ENCODE data around the gene SCAPER. TPM values are rescaled to one million over a fixed set of nuclear protein-coding genes. Genes with fewer than 3 reads are reported as not detected.

The SCAPER gene
- total and polyA plus RNA-seq, 4 donors = 3.3 to 18.0 (median 9.9) TPM

DNA sequence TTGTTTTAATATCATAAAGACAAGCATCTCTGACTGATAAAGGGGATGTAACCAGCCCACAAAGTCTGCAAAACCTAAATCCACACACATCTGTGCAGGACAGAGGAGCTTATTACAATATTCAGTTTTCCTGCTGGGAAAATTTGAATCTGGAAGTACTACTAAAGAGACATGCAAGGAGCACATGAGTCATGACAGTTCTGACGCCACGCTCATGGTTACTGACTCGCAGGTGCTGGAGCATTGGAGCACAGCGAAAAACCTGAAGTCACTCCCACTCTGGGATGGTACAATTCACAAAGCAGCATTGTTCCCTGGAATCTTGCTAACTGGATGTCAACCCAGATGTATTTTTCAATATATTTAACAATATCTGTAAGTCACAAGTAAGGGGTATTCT lies 576.2 kb downstream of the SCAPER start:
- no peak overlapping the region for H3K27ac ChIP-seq (ENCODE audit: low read depth in 1 of 2, low read length in 2 of 2)
- H3K4me3 ChIP-seq (ENCODE audit: low read depth in 1 of 3, low read length in 3 of 3) = no peak overlapping the region
- peaks cover 0 to 5% (median 2%) of the 10 kb centered on the region in 4 donors for H3K4me1 ChIP-seq (ENCODE audit: control insufficient read depth in 4 of 4, insufficient read depth in 4 of 4, low read length in 3 of 4)
- H3K9ac ChIP-seq (ENCODE audit: low read depth in 1 of 2, low read length in 2 of 2) = no peak overlapping the region
- WGBS = 95% methylated on average over 4 of the region's 4 CpGs
- no peaks in the 10 kb centered on the region for H3K36me3 ChIP-seq (ENCODE audit: control insufficient read depth in 4 of 4, insufficient read depth in 3 of 4, low read depth in 1 of 4, low read length in 3 of 4)
- no peak for TF ChIP-seq HNF4A (conservative IDR thresholded peaks at IDR 0.05)
- TF ChIP-seq, protein P1, sequence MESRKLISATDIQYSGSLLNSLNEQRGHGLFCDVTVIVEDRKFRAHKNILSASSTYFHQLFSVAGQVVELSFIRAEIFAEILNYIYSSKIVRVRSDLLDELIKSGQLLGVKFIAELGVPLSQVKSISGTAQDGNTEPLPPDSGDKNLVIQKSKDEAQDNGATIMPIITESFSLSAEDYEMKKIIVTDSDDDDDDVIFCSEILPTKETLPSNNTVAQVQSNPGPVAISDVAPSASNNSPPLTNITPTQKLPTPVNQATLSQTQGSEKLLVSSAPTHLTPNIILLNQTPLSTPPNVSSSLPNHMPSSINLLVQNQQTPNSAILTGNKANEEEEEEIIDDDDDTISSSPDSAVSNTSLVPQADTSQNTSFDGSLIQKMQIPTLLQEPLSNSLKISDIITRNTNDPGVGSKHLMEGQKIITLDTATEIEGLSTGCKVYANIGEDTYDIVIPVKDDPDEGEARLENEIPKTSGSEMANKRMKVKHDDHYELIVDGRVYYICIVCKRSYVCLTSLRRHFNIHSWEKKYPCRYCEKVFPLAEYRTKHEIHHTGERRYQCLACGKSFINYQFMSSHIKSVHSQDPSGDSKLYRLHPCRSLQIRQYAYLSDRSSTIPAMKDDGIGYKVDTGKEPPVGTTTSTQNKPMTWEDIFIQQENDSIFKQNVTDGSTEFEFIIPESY (IDR thresholded peaks at IDR 0.05) = no peak
- no peak for TF ChIP-seq GABPA (IDR thresholded peaks at IDR 0.05 in 1 of 2, conservative IDR thresholded peaks at IDR 0.05 in 1 of 2)
- TF ChIP-seq RXRA (IDR thresholded peaks at IDR 0.05) = no peak
- TF ChIP-seq TAF1 (conservative IDR thresholded peaks at IDR 0.05) = no peak
- TF ChIP-seq FOXA1 (IDR thresholded peaks at IDR 0.05) = no peak
- no peak for TF ChIP-seq YY1 (IDR thresholded peaks at IDR 0.05)
- TF ChIP-seq, protein P2, sequence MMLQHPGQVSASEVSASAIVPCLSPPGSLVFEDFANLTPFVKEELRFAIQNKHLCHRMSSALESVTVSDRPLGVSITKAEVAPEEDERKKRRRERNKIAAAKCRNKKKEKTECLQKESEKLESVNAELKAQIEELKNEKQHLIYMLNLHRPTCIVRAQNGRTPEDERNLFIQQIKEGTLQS (IDR thresholded peaks at IDR 0.05) = no peak
- TF ChIP-seq, protein P3, sequence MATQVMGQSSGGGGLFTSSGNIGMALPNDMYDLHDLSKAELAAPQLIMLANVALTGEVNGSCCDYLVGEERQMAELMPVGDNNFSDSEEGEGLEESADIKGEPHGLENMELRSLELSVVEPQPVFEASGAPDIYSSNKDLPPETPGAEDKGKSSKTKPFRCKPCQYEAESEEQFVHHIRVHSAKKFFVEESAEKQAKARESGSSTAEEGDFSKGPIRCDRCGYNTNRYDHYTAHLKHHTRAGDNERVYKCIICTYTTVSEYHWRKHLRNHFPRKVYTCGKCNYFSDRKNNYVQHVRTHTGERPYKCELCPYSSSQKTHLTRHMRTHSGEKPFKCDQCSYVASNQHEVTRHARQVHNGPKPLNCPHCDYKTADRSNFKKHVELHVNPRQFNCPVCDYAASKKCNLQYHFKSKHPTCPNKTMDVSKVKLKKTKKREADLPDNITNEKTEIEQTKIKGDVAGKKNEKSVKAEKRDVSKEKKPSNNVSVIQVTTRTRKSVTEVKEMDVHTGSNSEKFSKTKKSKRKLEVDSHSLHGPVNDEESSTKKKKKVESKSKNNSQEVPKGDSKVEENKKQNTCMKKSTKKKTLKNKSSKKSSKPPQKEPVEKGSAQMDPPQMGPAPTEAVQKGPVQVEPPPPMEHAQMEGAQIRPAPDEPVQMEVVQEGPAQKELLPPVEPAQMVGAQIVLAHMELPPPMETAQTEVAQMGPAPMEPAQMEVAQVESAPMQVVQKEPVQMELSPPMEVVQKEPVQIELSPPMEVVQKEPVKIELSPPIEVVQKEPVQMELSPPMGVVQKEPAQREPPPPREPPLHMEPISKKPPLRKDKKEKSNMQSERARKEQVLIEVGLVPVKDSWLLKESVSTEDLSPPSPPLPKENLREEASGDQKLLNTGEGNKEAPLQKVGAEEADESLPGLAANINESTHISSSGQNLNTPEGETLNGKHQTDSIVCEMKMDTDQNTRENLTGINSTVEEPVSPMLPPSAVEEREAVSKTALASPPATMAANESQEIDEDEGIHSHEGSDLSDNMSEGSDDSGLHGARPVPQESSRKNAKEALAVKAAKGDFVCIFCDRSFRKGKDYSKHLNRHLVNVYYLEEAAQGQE (IDR thresholded peaks at IDR 0.05) = no peak
- no peak for TF ChIP-seq RAD21 (IDR thresholded peaks at IDR 0.05)
- TF ChIP-seq, protein P4, sequence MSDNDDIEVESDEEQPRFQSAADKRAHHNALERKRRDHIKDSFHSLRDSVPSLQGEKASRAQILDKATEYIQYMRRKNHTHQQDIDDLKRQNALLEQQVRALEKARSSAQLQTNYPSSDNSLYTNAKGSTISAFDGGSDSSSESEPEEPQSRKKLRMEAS (IDR thresholded peaks at IDR 0.05) = no peak
- TF ChIP-seq JUND (IDR thresholded peaks at IDR 0.05) = no peak
- no peak for TF ChIP-seq FOXA2 (IDR thresholded peaks at IDR 0.05)
- no peak for TF ChIP-seq NR2F2 (IDR thresholded peaks at IDR 0.05)
- no peak for TF ChIP-seq SP1 (IDR thresholded peaks at IDR 0.05)
- TF ChIP-seq EGR1 (IDR thresholded peaks at IDR 0.05; ENCODE audit: low read depth in 2 of 2) = no peak
- TF ChIP-seq HNF4G (IDR thresholded peaks at IDR 0.05) = no peak
- TF ChIP-seq, protein P5, sequence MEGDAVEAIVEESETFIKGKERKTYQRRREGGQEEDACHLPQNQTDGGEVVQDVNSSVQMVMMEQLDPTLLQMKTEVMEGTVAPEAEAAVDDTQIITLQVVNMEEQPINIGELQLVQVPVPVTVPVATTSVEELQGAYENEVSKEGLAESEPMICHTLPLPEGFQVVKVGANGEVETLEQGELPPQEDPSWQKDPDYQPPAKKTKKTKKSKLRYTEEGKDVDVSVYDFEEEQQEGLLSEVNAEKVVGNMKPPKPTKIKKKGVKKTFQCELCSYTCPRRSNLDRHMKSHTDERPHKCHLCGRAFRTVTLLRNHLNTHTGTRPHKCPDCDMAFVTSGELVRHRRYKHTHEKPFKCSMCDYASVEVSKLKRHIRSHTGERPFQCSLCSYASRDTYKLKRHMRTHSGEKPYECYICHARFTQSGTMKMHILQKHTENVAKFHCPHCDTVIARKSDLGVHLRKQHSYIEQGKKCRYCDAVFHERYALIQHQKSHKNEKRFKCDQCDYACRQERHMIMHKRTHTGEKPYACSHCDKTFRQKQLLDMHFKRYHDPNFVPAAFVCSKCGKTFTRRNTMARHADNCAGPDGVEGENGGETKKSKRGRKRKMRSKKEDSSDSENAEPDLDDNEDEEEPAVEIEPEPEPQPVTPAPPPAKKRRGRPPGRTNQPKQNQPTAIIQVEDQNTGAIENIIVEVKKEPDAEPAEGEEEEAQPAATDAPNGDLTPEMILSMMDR (IDR thresholded peaks at IDR 0.05; ENCODE audit: low read depth, low read length, missing input control) = no peak
- H3K27me3 ChIP-seq (ENCODE audit: control insufficient read depth in 4 of 4, insufficient read depth in 4 of 4, low read length in 3 of 4) = no peaks in the 10 kb centered on the region
- no peak for DNase-seq (ENCODE audit: low spot score)
- H3K9me3 ChIP-seq (ENCODE audit: control insufficient read depth in 4 of 4, low read length in 3 of 4) = no peaks in the 10 kb centered on the region
